Kidney (tissue), 14 donors: Measurements from ENCODE around the gene GCNT2. TPM values are rescaled to one million over a fixed set of nuclear protein-coding genes. Genes with fewer than 3 reads are reported as not detected.

Experiments used
- DNase-seq, 5 donors: peaks; one replicate each; pipeline ENCODE4 v3.0.0-alpha.2; 2013 to 2020
- FAIRE-seq: peaks from 2 replicates; lab custom pipeline; 2012; peaks lifted over from hg19 to GRCh38; lab: Jason Lieb, UNC
- H3K27ac ChIP-seq, 2 donors: one replicate each; pipeline ENCODE4 v1.7.0; 2013; ENCODE audit warnings: low read depth in 2 of 2, low read length in 2 of 2, inconsistent platforms in 1 of 2
- H3K27me3 ChIP-seq: one replicate; pipeline ENCODE4 v1.7.1; 2013; ENCODE audit warnings: low read length, inconsistent platforms; ENCODE audit not compliant: control insufficient read depth, insufficient read depth
- H3K36me3 ChIP-seq, 3 donors: one replicate each; pipeline versions ENCODE4 v1.7.0 to v1.7.1; 2013; ENCODE audit warnings: low read length in 3 of 3, control low read depth in 1 of 3, inconsistent platforms in 1 of 3; ENCODE audit not compliant: insufficient read depth in 3 of 3, control insufficient read depth in 2 of 3
- H3K4me1 ChIP-seq, 3 donors: one replicate each; pipeline versions ENCODE4 v1.7.0 to v1.7.1; 2013; ENCODE audit warnings: low read length in 3 of 3, inconsistent platforms in 1 of 3, low read depth in 1 of 3; ENCODE audit not compliant: control insufficient read depth in 2 of 3, insufficient read depth in 2 of 3
- H3K4me3 ChIP-seq, 3 donors: one replicate each; pipeline versions ENCODE4 v1.7.0 to v1.8.1; 2013; ENCODE audit warnings: low read length in 3 of 3, control low read depth in 1 of 3, inconsistent platforms in 1 of 3
- H3K9ac ChIP-seq, 3 donors: one replicate each; pipeline versions ENCODE4 v1.7.0 to v1.7.1; 2013; ENCODE audit warnings: low read length in 3 of 3, control low read depth in 1 of 3, inconsistent platforms in 1 of 3
- H3K9me3 ChIP-seq, 3 donors: one replicate each; pipeline versions ENCODE4 v1.7.0 to v1.7.1; 2013; ENCODE audit warnings: low read length in 3 of 3, control low read depth in 1 of 3, inconsistent platforms in 1 of 3; ENCODE audit not compliant: control insufficient read depth in 2 of 3, insufficient read depth in 1 of 3
- intact Hi-C: fragments of 100-400 bp; cut with DNase I; formaldehyde crosslinking; loops from one replicate; pipeline ENCODE4 v1.11.1; 2022
- polyA plus RNA-seq: library from polyadenylated mRNA; stranded (reverse); fragments of 350-450 nt; fragmentation: Illumina TruSeq; extraction: RNeasy Lipid Tissue Mini Kit (QIAGEN cat#74804); gene quantifications from one replicate; pipeline ENCODE4 v1.2.3, GENCODE V29; 2014; ENCODE audit warnings: low read depth, low replicate concordance; ENCODE audit not compliant: insufficient read depth
- total RNA-seq: library from RNA; stranded (reverse); fragmentation: NEBNext Ultra II Directional; extraction: Animal tissue kit (Norgen Biotek cat#: 25700); gene quantifications from one replicate; pipeline ENCODE4 v1.2.1, GENCODE V29; 2021
- TF ChIP-seq, protein P1 (sequence below): IDR thresholded peaks from 3 replicates; pipeline ENCODE4 v1.5.1; 2012; ENCODE audit warnings: mild to moderate bottlenecking, moderate library complexity, borderline replicate concordance; ENCODE audit not compliant: insufficient read depth; ENCODE audit errors: extremely low read depth
- donor health status: control.
- donor health status: control.
- donor health status: control.
- donor health status: control.
- donor health status: control.
- donor health status: DM: yes; HTN: yes; CAD: no.
- donor health status: Normal renal cell carcinoma (clear cell type).

The GCNT2 gene
- total and polyA plus RNA-seq, 2 donors from 2014 or later, result 10.5 to 12.5 TPM

DNA sequence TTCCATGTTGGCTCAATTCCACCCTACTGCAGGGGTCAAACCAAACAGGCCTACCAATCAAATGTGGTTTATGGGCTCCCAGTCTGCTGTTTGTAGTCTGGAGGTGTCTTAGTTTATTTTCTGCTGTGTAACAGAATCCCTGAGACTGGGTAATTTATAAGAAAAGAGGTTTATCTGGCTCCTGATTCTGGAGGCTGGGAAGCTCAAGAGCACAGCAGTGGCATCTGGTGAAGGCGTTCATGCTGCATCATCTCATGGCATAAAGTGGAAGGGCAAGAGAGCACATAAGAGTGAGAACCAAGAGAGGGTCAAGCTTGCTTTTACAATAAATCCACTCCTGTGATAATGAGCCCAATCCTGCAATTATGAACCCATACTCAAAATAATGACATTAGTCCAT, 87.9 kb downstream of the GCNT2 start:
- no peak overlapping the region for H3K4me3 ChIP-seq
- TF ChIP-seq, protein P1, sequence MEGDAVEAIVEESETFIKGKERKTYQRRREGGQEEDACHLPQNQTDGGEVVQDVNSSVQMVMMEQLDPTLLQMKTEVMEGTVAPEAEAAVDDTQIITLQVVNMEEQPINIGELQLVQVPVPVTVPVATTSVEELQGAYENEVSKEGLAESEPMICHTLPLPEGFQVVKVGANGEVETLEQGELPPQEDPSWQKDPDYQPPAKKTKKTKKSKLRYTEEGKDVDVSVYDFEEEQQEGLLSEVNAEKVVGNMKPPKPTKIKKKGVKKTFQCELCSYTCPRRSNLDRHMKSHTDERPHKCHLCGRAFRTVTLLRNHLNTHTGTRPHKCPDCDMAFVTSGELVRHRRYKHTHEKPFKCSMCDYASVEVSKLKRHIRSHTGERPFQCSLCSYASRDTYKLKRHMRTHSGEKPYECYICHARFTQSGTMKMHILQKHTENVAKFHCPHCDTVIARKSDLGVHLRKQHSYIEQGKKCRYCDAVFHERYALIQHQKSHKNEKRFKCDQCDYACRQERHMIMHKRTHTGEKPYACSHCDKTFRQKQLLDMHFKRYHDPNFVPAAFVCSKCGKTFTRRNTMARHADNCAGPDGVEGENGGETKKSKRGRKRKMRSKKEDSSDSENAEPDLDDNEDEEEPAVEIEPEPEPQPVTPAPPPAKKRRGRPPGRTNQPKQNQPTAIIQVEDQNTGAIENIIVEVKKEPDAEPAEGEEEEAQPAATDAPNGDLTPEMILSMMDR, result no peak
- H3K9ac ChIP-seq, result no peak overlapping the region
- peaks cover 0 to 2% (median 0%) of the 10 kb centered on the region in 3 donors for H3K36me3 ChIP-seq
- no peak overlapping the region for H3K27ac ChIP-seq
- DNase-seq (no peak), FAIRE-seq (no peak)
- H3K27me3 ChIP-seq, result no peaks in the 10 kb centered on the region
- H3K9me3 ChIP-seq, result no peaks in the 10 kb centered on the region
- peaks cover 0 to 7% (median 0%) of the 10 kb centered on the region in 3 donors for H3K4me1 ChIP-seq
- intact Hi-C loops, result no loop called here

DNA sequence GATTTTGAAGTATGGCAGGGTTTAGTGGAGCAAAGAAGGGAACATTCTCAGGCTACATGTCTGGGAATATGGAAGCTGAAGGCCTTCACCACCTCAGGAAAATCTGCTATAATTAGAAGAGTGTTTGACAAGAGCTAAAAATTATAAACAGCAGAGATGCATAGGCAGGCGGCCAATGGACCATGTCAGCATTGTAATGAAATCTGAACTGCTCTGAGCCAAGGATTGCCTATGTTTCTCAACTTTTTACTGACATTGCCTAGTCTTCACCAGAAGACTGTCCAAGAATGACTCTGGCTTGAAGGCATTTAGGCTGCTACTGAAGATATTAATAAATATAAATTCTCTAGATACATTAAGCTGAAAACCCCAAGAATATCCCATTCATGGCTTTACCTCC, 89.1 kb downstream of the GCNT2 start:
- Histone ChIP-seq H3K4me3 (no peak overlapping the region), H3K9ac (no peak overlapping the region), H3K27ac (no peak overlapping the region), H3K9me3 (no peaks in the 10 kb centered on the region), H3K36me3 (peaks cover 0 to 2% (median 0%) of the 10 kb centered on the region in 3 donors), H3K27me3 (no peaks in the 10 kb centered on the region), H3K4me1 (peaks cover 0 to 7% (median 0%) of the 10 kb centered on the region in 3 donors)
- peak in 2 of 5 donors; percentile 22 to 34 for DNase-seq
- intact Hi-C loops, result no loop called here
- no peak for FAIRE-seq
- TF ChIP-seq, protein P1, result no peak

DNA sequence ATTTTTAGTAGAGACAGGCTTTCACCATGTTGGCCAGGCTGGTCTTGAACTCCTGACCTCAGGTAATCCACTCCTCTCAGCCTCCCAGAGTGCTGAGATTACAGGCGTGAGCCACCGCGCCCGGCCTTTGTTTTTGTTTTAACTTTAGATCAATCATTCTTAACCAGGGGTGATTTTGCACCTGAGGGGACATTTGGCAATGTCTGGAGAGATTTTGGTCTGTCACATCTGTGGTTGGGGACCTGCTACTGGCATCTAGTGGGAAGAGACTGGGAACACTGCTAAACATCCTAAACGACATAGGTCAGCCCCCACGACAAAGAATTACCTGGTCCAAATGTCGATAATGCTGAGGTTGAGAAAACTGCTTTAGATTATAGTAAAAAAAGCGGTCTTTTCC, 91.0 kb downstream of the GCNT2 start:
- FAIRE-seq, result no peak
- TF ChIP-seq, protein P1, result no peak
- intact Hi-C loops, result no loop called here

DNA sequence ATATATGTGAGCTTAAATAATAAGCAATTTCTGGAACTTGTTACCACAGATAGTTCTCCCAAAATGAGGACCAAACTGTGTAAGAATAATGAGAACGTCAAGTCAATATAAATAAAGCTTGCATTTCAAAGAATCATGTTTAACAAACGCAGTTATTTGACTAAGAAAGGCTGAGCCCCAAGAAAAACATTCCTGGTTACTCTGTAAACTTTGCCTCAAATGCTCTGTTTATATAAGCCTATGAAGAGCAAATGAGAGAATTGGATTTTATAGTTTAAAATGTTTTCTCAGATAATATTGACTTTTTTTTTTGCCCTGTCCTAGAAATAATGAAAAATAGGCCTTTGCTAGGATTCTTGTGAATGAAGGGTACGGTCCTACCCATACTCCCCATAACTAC, 91.9 kb downstream of the GCNT2 start:
- H3K27ac ChIP-seq, result no peak overlapping the region
- H3K9me3 ChIP-seq, result no peaks in the 10 kb centered on the region
- TF ChIP-seq, protein P1, result no peak
- H3K9ac ChIP-seq, result no peak overlapping the region
- intact Hi-C loops, result no loop called here
- FAIRE-seq (no peak), DNase-seq (peak in 2 of 5 donors; percentile 32 to 60)
- peaks cover 0 to 7% (median 0%) of the 10 kb centered on the region in 3 donors for H3K4me1 ChIP-seq
- no peaks in the 10 kb centered on the region for H3K27me3 ChIP-seq
- H3K36me3 ChIP-seq, result no peaks in the 10 kb centered on the region
- no peak overlapping the region for H3K4me3 ChIP-seq

More for the DNA sequence above, 91.0 kb downstream of the GCNT2 start:
- DNase-seq, result no peak
- Histone ChIP-seq H3K27me3 (no peaks in the 10 kb centered on the region), H3K9me3 (no peaks in the 10 kb centered on the region), H3K27ac (no peak overlapping the region), H3K9ac (no peak overlapping the region), H3K4me3 (no peak overlapping the region), H3K36me3 (peaks cover 0 to 2% (median 0%) of the 10 kb centered on the region in 3 donors), H3K4me1 (peaks cover 0 to 7% (median 0%) of the 10 kb centered on the region in 3 donors)
